B cell (primary cell): ENCODE data around the gene RASL10B. TPM values are rescaled to one million over a fixed set of nuclear protein-coding genes. Genes with fewer than 3 reads are reported as not detected.

Experiments
- ATAC-seq: fragments of 200-7000 bp; cut with Tn5 transposase; one replicate; pipeline ENCODE4 v1.10.0; 2021; ENCODE audit warnings: low read depth, mild to moderate bottlenecking, moderate number of reproducible peaks, moderate library complexity
- CTCF ChIA-PET: fragments of 350-600 bp; sonication (Branson Sonifier 250); formaldehyde crosslinking; loops from one replicate; lab custom pipeline; 2021; ENCODE audit warnings: antibody characterized with exemption, inconsistent platforms; lab: Charles Lee
- POLR2A ChIA-PET: fragments of 350-600 bp; sonication (Branson Sonifier 250); formaldehyde crosslinking; loops from one replicate; lab custom pipeline; 2021; ENCODE audit warnings: antibody characterized with exemption; lab: Charles Lee
- DNase-seq: peaks from one replicate; pipeline ENCODE4 v3.0.0; 2013
- H2AFZ ChIP-seq: 2 replicates; pipeline ENCODE4 v1.6.1; 2012; ENCODE audit warnings: mild to moderate bottlenecking, low read depth, low read length; ENCODE audit not compliant: insufficient read depth, poor library complexity, severe bottlenecking
- H3K27ac ChIP-seq, 2 donors: 1 replicate in 1 of 2; 2 replicates in 1 of 2; pipeline ENCODE4 v1.5.1; 2012 to 2013; ENCODE audit warnings: low read length in 2 of 2, mild to moderate bottlenecking in 2 of 2, moderate library complexity in 1 of 2
- H3K27me3 ChIP-seq, 4 experiments: fragments of 200-600 bp in 1 of 4; sonication (generic) in 1 of 4; replicated peaks in 1 of 4; 1 replicate in 2 of 4; 2 replicates in 2 of 4; pipeline versions ENCODE4 v1.6.1 to v1.7.0; 2013 to 2016; ENCODE audit warnings: low read length in 3 of 4, mild to moderate bottlenecking in 2 of 4, mixed read lengths in 1 of 4, moderate library complexity in 1 of 4; ENCODE audit not compliant: insufficient read depth in 4 of 4, control insufficient read depth in 3 of 4; ENCODE audit errors: control extremely low read depth in 1 of 4
- H3K36me3 ChIP-seq, 2 experiments: replicated peaks in 1 of 2; 1 replicate in 1 of 2; 2 replicates in 1 of 2; pipeline versions ENCODE4 v1.6.1 to v1.7.1; 2013; ENCODE audit warnings: low read length in 1 of 2; ENCODE audit not compliant: insufficient read depth in 2 of 2, control insufficient read depth in 1 of 2; ENCODE audit errors: control extremely low read depth in 1 of 2, extremely low read depth in 1 of 2
- H3K4me1 ChIP-seq, 2 donors: fragments of 200-600 bp in 1 of 2; sonication (generic) in 1 of 2; 1 replicate in 1 of 2; 2 replicates in 1 of 2; pipeline versions ENCODE4 v1.5.1 to v1.6.1; 2013 to 2017; ENCODE audit warnings: low read length in 2 of 2; ENCODE audit not compliant: control insufficient read depth in 2 of 2, insufficient read depth in 2 of 2
- H3K4me2 ChIP-seq: replicated peaks from 2 replicates; pipeline ENCODE3; 2012; ENCODE audit warnings: mild to moderate bottlenecking, low read depth, low read length; ENCODE audit not compliant: poor library complexity, severe bottlenecking
- H3K4me3 ChIP-seq, 5 experiments: fragments of 200-600 bp in 1 of 5; sonication (generic) in 1 of 5; 1 replicate in 3 of 5; 2 replicates in 2 of 5; pipeline versions ENCODE4 v1.5.1 to v1.7.0; 2011 to 2016; ENCODE audit warnings: low read length in 4 of 5, mild to moderate bottlenecking in 4 of 5, low read depth in 2 of 5, control low read depth in 1 of 5, moderate library complexity in 1 of 5; ENCODE audit not compliant: insufficient read depth in 1 of 5; ENCODE audit errors: control extremely low read depth in 1 of 5, extremely low read depth in 1 of 5
- H3K79me2 ChIP-seq: fragments of 200-600 bp; sonication (generic); one replicate; pipeline ENCODE4 v1.6.0; 2016; ENCODE audit warnings: low read length; ENCODE audit not compliant: control insufficient read depth, insufficient read depth
- H3K9ac ChIP-seq: fragments of 200-600 bp; sonication (generic); 2 replicates; pipeline ENCODE4 v1.6.1; 2017; ENCODE audit warnings: mild to moderate bottlenecking, low read length, moderate library complexity
- H3K9me3 ChIP-seq, 3 donors: one replicate each; pipeline versions ENCODE4 v1.6.1 to v1.7.1; 2013; ENCODE audit warnings: low read length in 2 of 3; ENCODE audit not compliant: control insufficient read depth in 2 of 3, insufficient read depth in 1 of 3; ENCODE audit errors: control extremely low read depth in 1 of 3
- H4K20me1 ChIP-seq: 2 replicates; pipeline ENCODE4 v1.6.0; 2012; ENCODE audit warnings: mild to moderate bottlenecking, low read length; ENCODE audit not compliant: insufficient read depth, control insufficient read depth, poor library complexity, severe bottlenecking
- H3K27ac Mint-ChIP-seq: one replicate; pipeline ENCODE4 v1.8.0; 2021; ENCODE audit warnings: mixed read lengths
- H3K27me3 Mint-ChIP-seq: one replicate; pipeline ENCODE4 v1.8.0; 2021; ENCODE audit warnings: mixed read lengths
- H3K4me1 Mint-ChIP-seq: one replicate; pipeline ENCODE4 v1.8.0; 2021; ENCODE audit warnings: mixed read lengths
- H3K4me3 Mint-ChIP-seq: one replicate; pipeline ENCODE4 v1.8.0; 2021; ENCODE audit warnings: mixed read lengths
- H3K9me3 Mint-ChIP-seq: one replicate; pipeline ENCODE4 v1.8.0; 2022; ENCODE audit warnings: mixed read lengths; ENCODE audit not compliant: insufficient read depth
- EZH2 ChIP-seq: IDR thresholded peaks from 2 replicates; pipeline ENCODE4 v1.6.1; 2012; ENCODE audit warnings: borderline replicate concordance, low read depth, mild to moderate bottlenecking, moderate library complexity, low read length; ENCODE audit not compliant: insufficient read depth, poor library complexity, severe bottlenecking
- WGBS: methylation state at CpG from one replicate; pipeline ENCODE4 v1.1.5; 2013; ENCODE audit warnings: missing lambda C conversion rate; ENCODE audit not compliant: insufficient coverage; 5-methylcytosine and 5-hydroxymethylcytosine counted together
- intact Hi-C: fragments of 100-400 bp; cut with micrococcal nuclease; formaldehyde crosslinking; loops from one replicate; pipeline ENCODE4 v1.10.0; 2022
- polyA plus RNA-seq: library from polyadenylated mRNA; depleted of rRNA; stranded (reverse); fragments of >200 nt; gene quantifications from 2 replicates; pipeline ENCODE4 v1.2.3, GENCODE V29; 2012
- total RNA-seq, 2 donors: library from RNA; stranded (reverse); fragments of 120-200 nt in 1 of 2; gene quantifications; 1 replicate in 1 of 2; 2 replicates in 1 of 2; pipeline versions ENCODE4 v1.2.3 to v1.2.4, GENCODE V29; 2013 to 2022
- TF ChIP-seq, protein P1 (sequence below): fragments of 200-600 bp; IDR thresholded peaks from one replicate; pipeline ENCODE4 v1.8.0; 2022; ENCODE audit warnings: antibody characterized with exemption, mild to moderate bottlenecking

The RASL10B gene
- total and polyA plus RNA-seq, 2 donors (not counting 1 experiment from before 2014, with no cell fraction given): 0.06 TPM; not detected in 1

DNA sequence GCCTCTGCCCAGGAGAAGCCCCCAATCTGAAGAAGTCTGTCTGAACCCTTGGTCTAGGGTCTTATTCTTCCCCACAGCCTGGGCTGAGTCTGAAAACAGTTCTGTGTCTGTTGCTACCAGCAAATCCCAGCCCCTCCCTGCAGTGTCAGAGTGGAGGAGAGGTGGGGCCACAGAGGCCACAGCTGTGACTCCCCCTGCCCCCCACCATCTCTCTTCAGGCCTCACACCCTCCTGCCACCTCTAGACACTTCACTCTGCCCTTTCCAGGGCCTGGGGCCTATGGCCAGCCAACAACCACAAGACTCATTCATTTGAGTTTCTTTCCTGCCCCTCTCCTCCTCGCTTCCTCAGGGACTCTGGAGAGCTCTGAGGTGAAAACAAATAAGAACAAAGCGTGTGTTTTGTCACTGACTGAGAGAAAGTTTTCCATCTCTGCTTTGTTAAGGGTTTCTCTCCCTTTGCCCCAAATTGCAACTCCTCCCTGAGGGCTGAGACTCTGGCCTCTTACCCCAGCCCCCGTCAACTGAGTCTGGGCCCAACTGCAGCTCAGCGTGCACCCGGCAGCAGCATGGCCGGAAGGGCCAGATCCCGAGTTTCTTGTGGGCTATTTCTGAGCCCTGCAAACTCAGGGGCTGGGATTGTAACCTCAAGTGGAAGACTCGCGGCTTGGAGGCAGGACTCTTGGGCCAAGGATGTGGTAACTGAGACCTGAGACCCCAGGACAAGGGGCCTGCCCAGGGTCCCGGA is 42.4 kb downstream of the RASL10B start:
- Mint-ChIP-seq H3K4me3 (no peak overlapping the region), H3K4me1 (no peaks in the 10 kb centered on the region), H3K27me3 (peaks cover 13% of the 10 kb centered on the region), H3K9me3 (no peaks in the 10 kb centered on the region), H3K27ac (no peak overlapping the region)
- H3K4me1 ChIP-seq: no peaks in the 10 kb centered on the region
- H3K27me3 ChIP-seq: peaks cover 0 to 5% (median under 1%) of the 10 kb centered on the region in 4 experiments
- no peak overlapping the region for H3K27ac ChIP-seq
- DNase-seq: no peak
- ChIA-PET CTCF (interaction anchor here (2.0 kb wide), 1 partner anchor 10 kb away, joined by 9 read pairs; no protein-coding TSS in a partner anchor), POLR2A (no interaction called here)
- intact Hi-C loops: no loop called here
- no peak overlapping the region for H3K9ac ChIP-seq
- 76% methylated on average over 8 of the region's 10 CpGs for WGBS
- H4K20me1 ChIP-seq: no peaks in the 10 kb centered on the region
- peaks cover 0 to 3% (median 0%) of the 10 kb centered on the region in 3 donors for H3K9me3 ChIP-seq
- TF ChIP-seq, protein P1, sequence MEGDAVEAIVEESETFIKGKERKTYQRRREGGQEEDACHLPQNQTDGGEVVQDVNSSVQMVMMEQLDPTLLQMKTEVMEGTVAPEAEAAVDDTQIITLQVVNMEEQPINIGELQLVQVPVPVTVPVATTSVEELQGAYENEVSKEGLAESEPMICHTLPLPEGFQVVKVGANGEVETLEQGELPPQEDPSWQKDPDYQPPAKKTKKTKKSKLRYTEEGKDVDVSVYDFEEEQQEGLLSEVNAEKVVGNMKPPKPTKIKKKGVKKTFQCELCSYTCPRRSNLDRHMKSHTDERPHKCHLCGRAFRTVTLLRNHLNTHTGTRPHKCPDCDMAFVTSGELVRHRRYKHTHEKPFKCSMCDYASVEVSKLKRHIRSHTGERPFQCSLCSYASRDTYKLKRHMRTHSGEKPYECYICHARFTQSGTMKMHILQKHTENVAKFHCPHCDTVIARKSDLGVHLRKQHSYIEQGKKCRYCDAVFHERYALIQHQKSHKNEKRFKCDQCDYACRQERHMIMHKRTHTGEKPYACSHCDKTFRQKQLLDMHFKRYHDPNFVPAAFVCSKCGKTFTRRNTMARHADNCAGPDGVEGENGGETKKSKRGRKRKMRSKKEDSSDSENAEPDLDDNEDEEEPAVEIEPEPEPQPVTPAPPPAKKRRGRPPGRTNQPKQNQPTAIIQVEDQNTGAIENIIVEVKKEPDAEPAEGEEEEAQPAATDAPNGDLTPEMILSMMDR: no peak
- no peak for TF ChIP-seq EZH2
- H3K79me2 ChIP-seq: no peaks in the 10 kb centered on the region
- H3K36me3 ChIP-seq: no peaks in the 10 kb centered on the region
- no peak for ATAC-seq
- no peak overlapping the region for H2AFZ ChIP-seq
- H3K4me3 ChIP-seq: no peak overlapping the region
- H3K4me2 ChIP-seq: no peak overlapping the region

DNA sequence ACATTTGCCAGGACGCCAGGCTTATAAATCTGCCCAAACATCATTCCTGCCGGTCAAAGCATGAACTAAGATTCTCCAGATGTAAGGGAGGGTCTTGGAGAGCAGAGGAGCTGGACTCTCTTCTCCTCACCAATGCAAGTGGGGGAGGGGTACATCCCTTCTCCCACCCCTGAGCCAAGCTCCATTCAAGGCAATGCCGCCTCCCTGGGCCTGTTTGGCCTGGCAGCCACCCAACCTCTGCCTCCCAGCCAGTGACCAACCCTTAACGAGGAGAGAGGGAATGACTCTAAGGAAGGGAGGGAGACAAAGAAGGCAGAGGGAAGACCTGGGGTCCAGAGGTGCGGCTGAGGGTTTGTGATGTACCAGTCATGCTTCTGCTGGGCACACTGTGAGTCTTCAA is 43.1 kb downstream of the RASL10B start:
- Histone ChIP-seq H4K20me1 (no peaks in the 10 kb centered on the region), H3K9me3 (peaks cover 0 to 3% (median 0%) of the 10 kb centered on the region in 3 donors), H3K27ac (no peak overlapping the region), H3K9ac (no peak overlapping the region), H3K4me2 (no peak overlapping the region), H3K79me2 (no peaks in the 10 kb centered on the region), H3K27me3 (peaks cover 0 to 5% (median under 1%) of the 10 kb centered on the region in 4 experiments), H2AFZ (no peak overlapping the region), H3K4me3 (no peak overlapping the region), H3K36me3 (no peaks in the 10 kb centered on the region), H3K4me1 (no peaks in the 10 kb centered on the region)
- Mint-ChIP-seq H3K4me1 (no peaks in the 10 kb centered on the region), H3K9me3 (no peaks in the 10 kb centered on the region), H3K27me3 (peaks cover 13% of the 10 kb centered on the region), H3K27ac (no peak overlapping the region), H3K4me3 (no peak overlapping the region)
- CTCF ChIA-PET: interaction anchor here (2.0 kb wide), 1 partner anchor 10 kb away, joined by 9 read pairs; no protein-coding TSS in a partner anchor
- no peak for ATAC-seq
- DNase-seq: no peak
- 79% methylated on average over 2 of the region's 5 CpGs for WGBS
- intact Hi-C loops: no loop called here
- POLR2A ChIA-PET: no interaction called here
- TF ChIP-seq, protein P1: no peak
- TF ChIP-seq EZH2: no peak
